ENCODE results near the gene NR3C2. TPM values are rescaled to one million over a fixed set of nuclear protein-coding genes. Genes with fewer than 3 reads are reported as not detected.

NR3C2 gene
- total RNA-seq (2014; rRNA removed; shearing (Covaris generic); ENCODE audit: low replicate concordance) = 0.18 and 1.6 TPM in 2 replicates

GRCh38 chr4:148441986-148442831 is at the start of gene NR3C2:
TSS of gene NR3C2 (minus strand) at chr4:148442414.
- Histone ChIP-seq H3K27ac (ENCODE audit: low read length) (no peak within 1 kb of the TSS), H3K36me3 (ENCODE audit: insufficient read depth, low read length) (no peaks in the 10 kb centered on the region), H3K4me1 (ENCODE audit: low read length) (peaks cover 19% of the 10 kb centered on the region), H3K79me2 (ENCODE audit: low read length) (no peaks in the 10 kb centered on the region), H2AFZ (ENCODE audit: low read length) (peak within 1 kb of the TSS; percentile 100), H3K9ac (ENCODE audit: low read length) (peak within 1 kb of the TSS; percentile 85), H4K20me1 (ENCODE audit: insufficient read depth, low read depth, low read length) (no peaks in the 10 kb centered on the region), H3K9me3 (ENCODE audit: low read length) (no peaks in the 10 kb centered on the region), H3K4me2 (ENCODE audit: low read depth, low read length, poor library complexity, severe bottlenecking) (peak within 1 kb of the TSS; percentile 100), H3K27me3 (ENCODE audit: low read length) (no peaks in the 10 kb centered on the region), H3K9me2 (replicated peaks; ENCODE audit: insufficient read depth, low read length) (no peaks in the 10 kb centered on the region), H3K4me3 (ENCODE audit: low read length) (peak within 1 kb of the TSS; percentile 99)
- DNase-seq = peak; percentile 100

- H4K20me1 ChIP-seq (ENCODE audit: insufficient read depth, low read depth, low read length) = no peaks in the 10 kb centered on the region
- H3K27ac ChIP-seq (ENCODE audit: low read length) = no peak overlapping the region
- H3K9me2 ChIP-seq (replicated peaks; ENCODE audit: insufficient read depth, low read length) = no peaks in the 10 kb centered on the region
- no peaks in the 10 kb centered on the region for H3K9me3 ChIP-seq (ENCODE audit: low read length)
- no peak overlapping the region for H3K4me2 ChIP-seq (ENCODE audit: low read depth, low read length, poor library complexity, severe bottlenecking)
- no peaks in the 10 kb centered on the region for H3K79me2 ChIP-seq (ENCODE audit: low read length)
- H3K4me3 ChIP-seq (ENCODE audit: low read length) = no peak overlapping the region
- H2AFZ ChIP-seq (ENCODE audit: low read length) = no peak overlapping the region
- H3K27me3 ChIP-seq (ENCODE audit: low read length) = no peaks in the 10 kb centered on the region
- H3K9ac ChIP-seq (ENCODE audit: low read length) = no peak overlapping the region
- DNase-seq = peak; percentile 17
- no peaks in the 10 kb centered on the region for H3K4me1 ChIP-seq (ENCODE audit: low read length)
- no peaks in the 10 kb centered on the region for H3K36me3 ChIP-seq (ENCODE audit: insufficient read depth, low read length)
Observed at GRCh38 chr4:148487181-148487580, 45.0 kb upstream of the NR3C2 start.

DNA sequence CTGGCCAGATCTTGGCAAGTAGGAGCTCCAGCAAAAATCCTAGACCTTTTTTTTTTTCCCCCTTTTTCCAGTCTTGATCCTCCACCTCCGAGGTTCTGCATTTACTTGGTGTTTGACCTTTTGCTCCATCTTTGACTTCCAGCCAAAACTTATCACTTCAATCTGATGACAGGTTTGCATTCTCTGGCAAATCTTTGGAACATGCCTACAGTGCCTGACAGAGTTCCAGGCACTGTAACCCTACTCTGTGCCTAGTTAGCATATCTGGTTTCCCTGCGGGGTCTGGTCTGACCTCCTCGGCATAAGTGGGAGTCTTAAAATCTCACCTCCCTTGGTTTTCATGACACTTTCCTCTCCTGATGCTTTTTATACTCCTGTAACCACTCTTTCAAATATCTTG is 39.4 kb upstream of the NR3C2 start:
- no peak for DNase-seq
- no peak overlapping the region for H2AFZ ChIP-seq (ENCODE audit: low read length)

DNA sequence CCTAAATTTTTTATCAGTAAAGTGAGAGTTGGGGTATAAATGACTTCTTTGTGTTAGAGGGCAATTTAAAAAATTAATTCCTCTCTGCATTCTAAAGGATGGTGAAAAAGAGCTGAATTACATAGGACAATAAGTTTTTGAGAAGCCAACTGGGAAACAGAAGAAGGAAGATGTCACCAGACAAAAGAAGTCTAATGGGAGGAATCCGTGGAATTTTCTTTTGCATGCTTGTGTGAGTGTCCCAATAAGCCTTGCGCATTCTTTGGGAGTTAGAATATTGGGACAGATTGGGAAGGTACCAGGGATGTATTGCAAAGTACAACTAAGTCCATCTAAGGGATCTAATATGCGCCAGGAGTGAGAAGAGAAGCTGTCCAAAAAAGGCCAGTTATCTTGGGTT is 35.1 kb upstream of the NR3C2 start:
- Histone ChIP-seq H3K27ac (ENCODE audit: low read length) (no peak overlapping the region), H3K9me2 (replicated peaks; ENCODE audit: insufficient read depth, low read length) (0 out of 2 replicates have a peak, but pooled peaks cover 13% of the 10 kb centered on the region), H2AFZ (ENCODE audit: low read length) (no peak overlapping the region), H3K36me3 (ENCODE audit: insufficient read depth, low read length) (no peaks in the 10 kb centered on the region), H3K9ac (ENCODE audit: low read length) (no peak overlapping the region), H3K79me2 (ENCODE audit: low read length) (no peaks in the 10 kb centered on the region), H3K4me1 (ENCODE audit: low read length) (no peaks in the 10 kb centered on the region), H3K4me2 (ENCODE audit: low read depth, low read length, poor library complexity, severe bottlenecking) (no peak overlapping the region), H3K9me3 (ENCODE audit: low read length) (no peaks in the 10 kb centered on the region), H3K27me3 (ENCODE audit: low read length) (no peaks in the 10 kb centered on the region), H4K20me1 (ENCODE audit: insufficient read depth, low read depth, low read length) (no peaks in the 10 kb centered on the region), H3K4me3 (ENCODE audit: low read length) (no peak overlapping the region)
- DNase-seq = no peak

More for the DNA sequence above, 39.4 kb upstream of the NR3C2 start:
- H3K27me3 ChIP-seq (ENCODE audit: low read length) = no peaks in the 10 kb centered on the region
- no peak overlapping the region for H3K9ac ChIP-seq (ENCODE audit: low read length)
- no peaks in the 10 kb centered on the region for H4K20me1 ChIP-seq (ENCODE audit: insufficient read depth, low read depth, low read length)
- H3K9me2 ChIP-seq (replicated peaks; ENCODE audit: insufficient read depth, low read length) = 0 out of 2 replicates have a peak, but pooled peaks cover 13% of the 10 kb centered on the region
- no peaks in the 10 kb centered on the region for H3K9me3 ChIP-seq (ENCODE audit: low read length)
- no peaks in the 10 kb centered on the region for H3K79me2 ChIP-seq (ENCODE audit: low read length)
- no peaks in the 10 kb centered on the region for H3K36me3 ChIP-seq (ENCODE audit: insufficient read depth, low read length)
- H3K4me2 ChIP-seq (ENCODE audit: low read depth, low read length, poor library complexity, severe bottlenecking) = no peak overlapping the region
- H3K27ac ChIP-seq (ENCODE audit: low read length) = no peak overlapping the region
- no peak overlapping the region for H3K4me3 ChIP-seq (ENCODE audit: low read length)
- H3K4me1 ChIP-seq (ENCODE audit: low read length) = no peaks in the 10 kb centered on the region

GRCh38 chr4:148469938-148470337 is 27.7 kb upstream of the NR3C2 start:
- no peaks in the 10 kb centered on the region for H3K36me3 ChIP-seq (ENCODE audit: insufficient read depth, low read length)
- no peak overlapping the region for H2AFZ ChIP-seq (ENCODE audit: low read length)
- H3K79me2 ChIP-seq (ENCODE audit: low read length) = no peaks in the 10 kb centered on the region
- no peak overlapping the region for H3K27ac ChIP-seq (ENCODE audit: low read length)
- no peak overlapping the region for H3K4me2 ChIP-seq (ENCODE audit: low read depth, low read length, poor library complexity, severe bottlenecking)
- no peak overlapping the region for H3K4me3 ChIP-seq (ENCODE audit: low read length)
- H4K20me1 ChIP-seq (ENCODE audit: insufficient read depth, low read depth, low read length) = no peaks in the 10 kb centered on the region
- no peaks in the 10 kb centered on the region for H3K4me1 ChIP-seq (ENCODE audit: low read length)
- H3K9me3 ChIP-seq (ENCODE audit: low read length) = no peaks in the 10 kb centered on the region
- H3K9ac ChIP-seq (ENCODE audit: low read length) = no peak overlapping the region
- no peak for DNase-seq
- no peaks in the 10 kb centered on the region for H3K9me2 ChIP-seq (replicated peaks; ENCODE audit: insufficient read depth, low read length)
- no peaks in the 10 kb centered on the region for H3K27me3 ChIP-seq (ENCODE audit: low read length)

GRCh38 chr4:148454835-148455234 is 12.6 kb upstream of the NR3C2 start:
- Histone ChIP-seq H3K9me2 (replicated peaks; ENCODE audit: insufficient read depth, low read length) (no peaks in the 10 kb centered on the region), H3K79me2 (ENCODE audit: low read length) (no peaks in the 10 kb centered on the region), H3K4me2 (ENCODE audit: low read depth, low read length, poor library complexity, severe bottlenecking) (no peak overlapping the region), H3K4me3 (ENCODE audit: low read length) (no peak overlapping the region), H3K9ac (ENCODE audit: low read length) (no peak overlapping the region), H3K27me3 (ENCODE audit: low read length) (no peaks in the 10 kb centered on the region), H3K4me1 (ENCODE audit: low read length) (no peaks in the 10 kb centered on the region), H3K36me3 (ENCODE audit: insufficient read depth, low read length) (no peaks in the 10 kb centered on the region), H2AFZ (ENCODE audit: low read length) (no peak overlapping the region), H3K27ac (ENCODE audit: low read length) (no peak overlapping the region), H4K20me1 (ENCODE audit: insufficient read depth, low read depth, low read length) (no peaks in the 10 kb centered on the region), H3K9me3 (ENCODE audit: low read length) (no peaks in the 10 kb centered on the region)
- DNase-seq = no peak

DNA sequence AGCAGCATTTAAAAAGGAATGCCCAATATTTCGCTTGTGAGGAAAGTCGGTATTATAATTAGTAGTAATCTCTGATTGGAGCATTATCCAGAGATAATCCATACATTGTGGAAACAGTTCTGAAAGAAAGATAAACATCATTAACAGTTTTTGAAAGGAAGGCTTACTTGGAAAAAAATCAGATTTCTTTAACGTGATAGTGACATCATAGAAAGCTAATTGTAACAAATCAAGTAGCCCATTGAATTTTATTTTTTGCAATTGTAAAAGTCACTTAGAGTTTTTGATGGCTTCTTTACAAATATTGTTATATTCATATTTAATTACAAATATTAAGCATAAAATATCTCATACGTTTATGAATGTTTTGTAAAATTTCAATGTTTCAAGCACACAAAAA is 11.6 kb upstream of the NR3C2 start:
- Histone ChIP-seq H3K79me2 (ENCODE audit: low read length) (no peaks in the 10 kb centered on the region), H3K36me3 (ENCODE audit: insufficient read depth, low read length) (no peaks in the 10 kb centered on the region), H3K4me3 (ENCODE audit: low read length) (no peak overlapping the region), H2AFZ (ENCODE audit: low read length) (no peak overlapping the region), H3K9me2 (replicated peaks; ENCODE audit: insufficient read depth, low read length) (no peaks in the 10 kb centered on the region), H3K4me2 (ENCODE audit: low read depth, low read length, poor library complexity, severe bottlenecking) (no peak overlapping the region), H3K9me3 (ENCODE audit: low read length) (no peaks in the 10 kb centered on the region), H3K4me1 (ENCODE audit: low read length) (no peaks in the 10 kb centered on the region), H3K27ac (ENCODE audit: low read length) (no peak overlapping the region), H4K20me1 (ENCODE audit: insufficient read depth, low read depth, low read length) (no peaks in the 10 kb centered on the region), H3K9ac (ENCODE audit: low read length) (no peak overlapping the region), H3K27me3 (ENCODE audit: low read length) (no peaks in the 10 kb centered on the region)
- DNase-seq = no peak

- Histone ChIP-seq H3K27me3 (ENCODE audit: low read length) (no peaks in the 10 kb centered on the region), H3K9ac (ENCODE audit: low read length) (no peak overlapping the region), H3K4me3 (ENCODE audit: low read length) (no peak overlapping the region), H3K9me3 (ENCODE audit: low read length) (no peaks in the 10 kb centered on the region), H3K36me3 (ENCODE audit: insufficient read depth, low read length) (no peaks in the 10 kb centered on the region), H4K20me1 (ENCODE audit: insufficient read depth, low read depth, low read length) (no peaks in the 10 kb centered on the region), H3K9me2 (replicated peaks; ENCODE audit: insufficient read depth, low read length) (no peaks in the 10 kb centered on the region), H2AFZ (ENCODE audit: low read length) (no peak overlapping the region), H3K4me1 (ENCODE audit: low read length) (no peaks in the 10 kb centered on the region), H3K4me2 (ENCODE audit: low read depth, low read length, poor library complexity, severe bottlenecking) (no peak overlapping the region), H3K79me2 (ENCODE audit: low read length) (no peaks in the 10 kb centered on the region), H3K27ac (ENCODE audit: low read length) (no peak overlapping the region)
- DNase-seq = no peak
Observed at GRCh38 chr4:148452970-148453369, 10.8 kb upstream of the NR3C2 start.
